IMR-90 (cell line): ENCODE data around the gene PLA2G3. TPM values are rescaled to one million over a fixed set of nuclear protein-coding genes. Genes with fewer than 3 reads are reported as not detected.

Experiments
- microRNA-seq, 2 experiments: library from miRNA; stranded (forward) in 1 of 2; unstranded in 1 of 2; fragments of 10-50 nt in 1 of 2; fragments of <30 nt in 1 of 2; gene quantifications in 1 of 2; microRNA quantifications in 1 of 2; one replicate each; pipeline versions ENCODE3 to v1.1.0; 2013 to 2020; ENCODE audit not compliant: insufficient read depth in 1 of 2, insufficient read length in 1 of 2, unreplicated experiment in 1 of 2
- polyA plus RNA-seq, 3 experiments: library from polyadenylated mRNA; depleted of rRNA; stranded (reverse); fragments of >200 nt; gene quantifications; 2 replicates each; pipeline ENCODE4 v1.2.3, GENCODE V29; 2012; ENCODE audit warnings: low replicate concordance in 1 of 3
- small RNA-seq, 5 experiments: library from RNA; depleted of rRNA; stranded (forward); fragments of <200 nt; gene quantifications; one replicate each; pipeline ENCODE3, GENCODE V24; 2012
- total RNA-seq: library from RNA; depleted of rRNA; stranded (reverse); fragments of >200 nt; gene quantifications from 2 replicates; pipeline ENCODE4 v1.2.3, GENCODE V29; 2012; rRNA removed

Gene PLA2G3
- total and polyA plus RNA-seq, 2 of the 4 experiments (the other 2 are of a cell fraction), result under 0.01 to 0.12 TPM

Small RNA genes within 50 kb of the gene (microRNA-seq; reads per million reads assigned to microRNA genes)
- 9.5 to 203 reads per million in 2 experiments for gene MIR3928

Small RNA genes within 50 kb of the gene (small RNA-seq; reads per million reads assigned to genes)
- gene MIR3928, result 0 to 2.1 (median 0) reads per million in 5 experiments

Other genes starting within 250 kb of the PLA2G3 start
- gene MORC2, start 171.7 kb downstream of the PLA2G3 start, total RNA-seq, result 20.6 and 24.7 TPM in 2 replicates
- gene MORC2, start 171.7 kb downstream of the PLA2G3 start, polyA plus RNA-seq (2012; rRNA removed), result 12.8 and 15.8 TPM in 2 replicates
- 63.3 and 68.8 TPM in 2 replicates for gene TUG1, start 171.2 kb downstream of the PLA2G3 start, total RNA-seq
- gene TUG1, start 171.2 kb downstream of the PLA2G3 start, polyA plus RNA-seq (2012; rRNA removed), result 52.1 and 60.6 TPM in 2 replicates
- gene SMTN, start 59.2 kb downstream of the PLA2G3 start, total RNA-seq, result 47.2 and 53.6 TPM in 2 replicates
- 63.7 and 65.1 TPM in 2 replicates for gene SMTN, start 59.2 kb downstream of the PLA2G3 start, polyA plus RNA-seq (2012; rRNA removed)
- gene SELENOM, start 32.9 kb downstream of the PLA2G3 start, total RNA-seq, result 36.1 and 46.2 TPM in 2 replicates
- gene SELENOM, start 32.9 kb downstream of the PLA2G3 start, polyA plus RNA-seq (2012; rRNA removed), result 270 and 369 TPM in 2 replicates
- gene INPP5J, start 17.5 kb downstream of the PLA2G3 start, total RNA-seq, result 0.28 and 0.36 TPM in 2 replicates
- gene INPP5J, start 17.5 kb downstream of the PLA2G3 start, polyA plus RNA-seq (2012; rRNA removed), result 2.0 and 2.2 TPM in 2 replicates
- 30.3 and 34.2 TPM in 2 replicates for gene RNF185, start 19.7 kb upstream of the PLA2G3 start, total RNA-seq
- 33.6 and 38.7 TPM in 2 replicates for gene RNF185, start 19.7 kb upstream of the PLA2G3 start, polyA plus RNA-seq (2012; rRNA removed)
- 25.0 and 31.9 TPM in 2 replicates for gene LIMK2, start 71.8 kb upstream of the PLA2G3 start, total RNA-seq
- 14.0 and 14.5 TPM in 2 replicates for gene LIMK2, start 71.8 kb upstream of the PLA2G3 start, polyA plus RNA-seq (2012; rRNA removed)
- gene PIK3IP1, start 152.0 kb upstream of the PLA2G3 start, total RNA-seq, result 12.9 and 13.3 TPM in 2 replicates
- gene PIK3IP1, start 152.0 kb upstream of the PLA2G3 start, polyA plus RNA-seq (2012; rRNA removed), result 16.8 and 17.6 TPM in 2 replicates
- gene PATZ1, start 205.8 kb upstream of the PLA2G3 start, total RNA-seq, result 6.4 and 6.5 TPM in 2 replicates
- 9.2 and 10.5 TPM in 2 replicates for gene PATZ1, start 205.8 kb upstream of the PLA2G3 start, polyA plus RNA-seq (2012; rRNA removed)